GM13977 (cell line): Measurements from ENCODE around the gene MARCKS.

Source experiments
- DNase-seq: peaks from one replicate; pipeline ENCODE4 v3.0.0; 2012; ENCODE audit warnings: low spot score
- CTCF ChIP-seq: IDR thresholded peaks from 2 replicates; pipeline ENCODE4 v1.5.1; 2012; ENCODE audit warnings: mild to moderate bottlenecking, control low read depth; ENCODE audit not compliant: insufficient read depth; ENCODE audit errors: extremely low read depth, missing control alignments
- in situ Hi-C: fragments of 300-500 bp; cut with MboI; formaldehyde crosslinking; loops from one replicate; pipeline ENCODE4 v1.12.0; 2022; ENCODE audit warnings: low sequenced_read_pairs, low pct_unique_long_range_greater_than_20kb, mixed read lengths, inconsistent platforms; ENCODE audit not compliant: unreplicated experiment

Gene MARCKS

GRCh38 chr6:113856375-113856624, 845 bp upstream of the MARCKS start:
- TF ChIP-seq CTCF = no peak
- no peak for DNase-seq
- in situ Hi-C loops = loop anchor here (10.0 kb wide), 1 partner anchor 221 kb away; no protein-coding TSS in a partner anchor

- in situ Hi-C loops = loop anchor here (10.0 kb wide), 1 partner anchor 223 kb away; no protein-coding TSS in a partner anchor
- no peak for TF ChIP-seq CTCF
- DNase-seq = peak; percentile 57
Measured at GRCh38 chr6:113857556-113858479, 673 bp downstream of the MARCKS start.

GRCh38 chr6:113858480-113859348, 1.6 kb downstream of the MARCKS start:
- DNase-seq = peak; percentile 98
- in situ Hi-C loops = loop anchor here (10.0 kb wide), 1 partner anchor 224 kb away; no protein-coding TSS in a partner anchor
- TF ChIP-seq CTCF = peak; percentile 85

- peak; percentile 9 for TF ChIP-seq CTCF
- peak; percentile 55 for DNase-seq
- in situ Hi-C loops = loop anchor here (10.0 kb wide), 2 partner anchors 225 to 555 kb away; no protein-coding TSS in a partner anchor
Measured at GRCh38 chr6:113859349-113860180, 2.4 kb downstream of the MARCKS start.

- in situ Hi-C loops = loop anchor here (10.0 kb wide), 1 partner anchor 556 kb away; no protein-coding TSS in a partner anchor
- DNase-seq = peak; percentile 11
- TF ChIP-seq CTCF = no peak
Measured at GRCh38 chr6:113860181-113860955, 3.2 kb downstream of the MARCKS start.
